ENCODE results near the gene POU2AF2.

Gene POU2AF2

DNA sequence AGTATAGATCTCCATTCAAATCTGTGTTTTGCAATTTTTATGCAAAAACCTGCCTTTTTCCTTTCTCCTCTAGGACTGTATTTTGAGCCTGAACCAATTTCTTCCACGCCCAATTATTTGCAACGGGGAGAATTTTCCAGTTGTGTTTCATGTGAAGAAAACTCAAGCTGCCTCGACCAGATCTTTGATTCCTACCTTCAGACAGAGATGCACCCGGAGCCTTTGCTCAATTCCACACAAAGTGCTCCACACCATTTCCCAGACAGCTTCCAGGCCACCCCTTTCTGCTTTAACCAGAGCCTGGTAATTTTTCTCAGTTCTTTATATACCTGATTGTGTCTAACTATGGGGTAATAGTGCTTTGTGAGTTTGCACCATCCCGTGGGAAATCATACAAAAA lies 60.8 kb downstream of the POU2AF2 start (continued):
- TF ChIP-seq ZBTB21 (tag by site-specific recombination; IDR thresholded peaks at IDR 0.05) (no peak), ZNF48 (tag by site-specific recombination; IDR thresholded peaks at IDR 0.05) (no peak), GFI1B (tag by site-specific recombination; IDR thresholded peaks at IDR 0.05) (no peak), ZIC2 (tag by site-specific recombination; IDR thresholded peaks at IDR 0.05) (no peak)
- TF ChIP-seq, protein P1, sequence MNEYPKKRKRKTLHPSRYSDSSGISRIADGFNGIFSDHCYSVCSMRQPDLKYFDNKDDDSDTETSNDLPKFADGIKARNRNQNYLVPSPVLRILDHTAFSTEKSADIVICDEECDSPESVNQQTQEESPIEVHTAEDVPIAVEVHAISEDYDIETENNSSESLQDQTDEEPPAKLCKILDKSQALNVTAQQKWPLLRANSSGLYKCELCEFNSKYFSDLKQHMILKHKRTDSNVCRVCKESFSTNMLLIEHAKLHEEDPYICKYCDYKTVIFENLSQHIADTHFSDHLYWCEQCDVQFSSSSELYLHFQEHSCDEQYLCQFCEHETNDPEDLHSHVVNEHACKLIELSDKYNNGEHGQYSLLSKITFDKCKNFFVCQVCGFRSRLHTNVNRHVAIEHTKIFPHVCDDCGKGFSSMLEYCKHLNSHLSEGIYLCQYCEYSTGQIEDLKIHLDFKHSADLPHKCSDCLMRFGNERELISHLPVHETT (tag by site-specific recombination; IDR thresholded peaks at IDR 0.05) = no peak

DNA sequence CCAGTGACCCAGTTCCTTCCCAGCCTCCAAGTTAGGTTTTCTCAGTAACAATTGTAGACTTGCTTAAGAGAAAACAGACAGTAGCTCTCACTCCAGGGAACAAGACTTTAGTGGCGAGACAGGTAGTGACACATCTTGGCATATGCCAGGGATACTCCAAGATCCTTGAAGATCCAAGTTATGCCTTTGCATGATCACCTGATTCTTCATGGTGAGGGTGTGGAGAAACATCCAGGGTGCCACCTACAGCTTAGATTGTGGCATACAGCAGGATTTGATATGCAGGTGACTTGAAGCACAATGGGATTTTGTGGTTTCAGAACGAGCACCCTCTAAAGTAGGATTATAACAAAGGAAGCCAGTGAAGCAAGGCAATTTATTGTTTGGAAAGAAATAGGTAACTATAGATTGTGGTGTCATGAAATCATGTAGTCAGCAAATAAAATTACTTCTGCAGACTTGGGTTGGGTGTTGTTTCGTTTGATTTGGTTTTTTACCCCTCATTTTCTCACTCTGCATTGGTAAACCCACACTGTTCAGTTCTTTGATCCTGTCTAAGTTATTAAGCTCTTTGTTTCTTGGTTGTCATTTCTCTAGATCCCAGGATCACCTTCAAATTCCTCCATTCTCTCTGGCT lies 62.1 kb downstream of the POU2AF2 start:
- H3K4me1 ChIP-seq (ENCODE audit: control insufficient read depth, insufficient read depth, low read length) = no peaks in the 10 kb centered on the region
- H3K27ac ChIP-seq (ENCODE audit: extremely low read depth, low read depth, low read length) = no peak overlapping the region
- ChIA-PET POLR2A (no interaction called here), CTCF (interaction anchor here (0.6 to 0.9 kb wide), 3 partner anchors 19 to 115 kb away, joined by 3 to 4 read pairs (median 3); no protein-coding TSS in a partner anchor)
- no peaks in the 10 kb centered on the region for H3K36me3 ChIP-seq (ENCODE audit: control insufficient read depth in 2 of 2, insufficient read depth in 1 of 2, low read length in 2 of 2)
- H3K4me3 ChIP-seq (ENCODE audit: low read depth, low read length) = no peak overlapping the region
- no peaks in the 10 kb centered on the region for H3K9me3 ChIP-seq (ENCODE audit: control insufficient read depth, insufficient read depth, low read depth, low read length)
- TF ChIP-seq ZNF10 (tag by site-specific recombination; IDR thresholded peaks at IDR 0.05) (no peak), ZNF843 (tag by site-specific recombination; IDR thresholded peaks at IDR 0.05) (no peak), ZNF561 (tag by site-specific recombination; IDR thresholded peaks at IDR 0.05; ENCODE audit: borderline replicate concordance) (no peak), ZNF221 (tag by site-specific recombination; IDR thresholded peaks at IDR 0.05; ENCODE audit: borderline replicate concordance) (no peak), HOXD13 (CRISPR knock-in tag; IDR thresholded peaks at IDR 0.05; ENCODE audit: borderline replicate concordance) (no peak), SCRT2 (tag by site-specific recombination; IDR thresholded peaks at IDR 0.05) (no peak), ZNF184 (tag by site-specific recombination; IDR thresholded peaks at IDR 0.05) (no peak), ZNF610 (tag by site-specific recombination; IDR thresholded peaks at IDR 0.05; ENCODE audit: borderline replicate concordance) (no peak), ZNF302 (tag by site-specific recombination; IDR thresholded peaks at IDR 0.05; ENCODE audit: low read depth) (no peak), ZNF530 (tag by site-specific recombination; IDR thresholded peaks at IDR 0.05; ENCODE audit: low read depth) (no peak), ZNF521 (tag by site-specific recombination; IDR thresholded peaks at IDR 0.05) (no peak), MYNN (tag by site-specific recombination; IDR thresholded peaks at IDR 0.05; ENCODE audit: borderline replicate concordance) (no peak), IKZF3 (tag by site-specific recombination; IDR thresholded peaks at IDR 0.05) (no peak), SETDB1 (IDR thresholded peaks at IDR 0.05; ENCODE audit: insufficient read length, low read length) (no peak)
- TF ChIP-seq, protein P2, sequence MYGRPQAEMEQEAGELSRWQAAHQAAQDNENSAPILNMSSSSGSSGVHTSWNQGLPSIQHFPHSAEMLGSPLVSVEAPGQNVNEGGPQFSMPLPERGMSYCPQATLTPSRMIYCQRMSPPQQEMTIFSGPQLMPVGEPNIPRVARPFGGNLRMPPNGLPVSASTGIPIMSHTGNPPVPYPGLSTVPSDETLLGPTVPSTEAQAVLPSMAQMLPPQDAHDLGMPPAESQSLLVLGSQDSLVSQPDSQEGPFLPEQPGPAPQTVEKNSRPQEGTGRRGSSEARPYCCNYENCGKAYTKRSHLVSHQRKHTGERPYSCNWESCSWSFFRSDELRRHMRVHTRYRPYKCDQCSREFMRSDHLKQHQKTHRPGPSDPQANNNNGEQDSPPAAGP (tag by site-specific recombination; IDR thresholded peaks at IDR 0.05) = no peak

DNA sequence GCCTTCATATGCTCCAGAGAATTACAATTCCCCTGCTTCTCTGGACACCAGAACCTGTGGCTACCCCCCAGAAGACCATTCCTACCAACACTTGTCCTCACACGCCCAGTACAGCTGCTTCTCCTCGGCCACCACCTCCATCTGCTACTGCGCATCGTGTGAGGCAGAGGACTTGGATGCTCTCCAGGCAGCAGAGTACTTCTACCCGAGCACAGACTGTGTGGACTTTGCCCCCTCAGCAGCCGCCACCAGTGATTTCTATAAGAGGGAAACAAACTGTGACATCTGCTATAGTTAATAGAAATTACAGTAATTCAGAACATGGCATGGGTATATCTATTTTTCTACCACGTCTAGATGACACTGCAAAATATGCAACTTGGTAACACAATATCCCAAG lies 62.6 kb downstream of the POU2AF2 start:
- no peaks in the 10 kb centered on the region for H3K36me3 ChIP-seq (ENCODE audit: control insufficient read depth in 2 of 2, insufficient read depth in 1 of 2, low read length in 2 of 2)
- TF ChIP-seq ZNF660 (tag by site-specific recombination; IDR thresholded peaks at IDR 0.05) (no peak), GLIS1 (tag by site-specific recombination; IDR thresholded peaks at IDR 0.05) (peak; percentile 95), OSR2 (tag by site-specific recombination; IDR thresholded peaks at IDR 0.05) (peak; percentile 71), KLF1 (tag by site-specific recombination; IDR thresholded peaks at IDR 0.05) (no peak)
- TF ChIP-seq, protein P3, sequence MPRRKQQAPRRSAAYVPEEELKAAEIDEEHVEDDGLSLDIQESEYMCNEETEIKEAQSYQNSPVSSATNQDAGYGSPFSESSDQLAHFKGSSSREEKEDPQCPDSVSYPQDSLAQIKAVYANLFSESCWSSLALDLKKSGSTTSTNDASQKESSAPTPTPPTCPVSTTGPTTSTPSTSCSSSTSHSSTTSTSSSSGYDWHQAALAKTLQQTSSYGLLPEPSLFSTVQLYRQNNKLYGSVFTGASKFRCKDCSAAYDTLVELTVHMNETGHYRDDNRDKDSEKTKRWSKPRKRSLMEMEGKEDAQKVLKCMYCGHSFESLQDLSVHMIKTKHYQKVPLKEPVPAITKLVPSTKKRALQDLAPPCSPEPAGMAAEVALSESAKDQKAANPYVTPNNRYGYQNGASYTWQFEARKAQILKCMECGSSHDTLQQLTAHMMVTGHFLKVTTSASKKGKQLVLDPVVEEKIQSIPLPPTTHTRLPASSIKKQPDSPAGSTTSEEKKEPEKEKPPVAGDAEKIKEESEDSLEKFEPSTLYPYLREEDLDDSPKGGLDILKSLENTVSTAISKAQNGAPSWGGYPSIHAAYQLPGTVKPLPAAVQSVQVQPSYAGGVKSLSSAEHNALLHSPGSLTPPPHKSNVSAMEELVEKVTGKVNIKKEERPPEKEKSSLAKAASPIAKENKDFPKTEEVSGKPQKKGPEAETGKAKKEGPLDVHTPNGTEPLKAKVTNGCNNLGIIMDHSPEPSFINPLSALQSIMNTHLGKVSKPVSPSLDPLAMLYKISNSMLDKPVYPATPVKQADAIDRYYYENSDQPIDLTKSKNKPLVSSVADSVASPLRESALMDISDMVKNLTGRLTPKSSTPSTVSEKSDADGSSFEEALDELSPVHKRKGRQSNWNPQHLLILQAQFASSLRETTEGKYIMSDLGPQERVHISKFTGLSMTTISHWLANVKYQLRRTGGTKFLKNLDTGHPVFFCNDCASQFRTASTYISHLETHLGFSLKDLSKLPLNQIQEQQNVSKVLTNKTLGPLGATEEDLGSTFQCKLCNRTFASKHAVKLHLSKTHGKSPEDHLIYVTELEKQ (tag by site-specific recombination; IDR thresholded peaks at IDR 0.05; ENCODE audit: borderline replicate concordance) = no peak
- TF ChIP-seq, protein P4, sequence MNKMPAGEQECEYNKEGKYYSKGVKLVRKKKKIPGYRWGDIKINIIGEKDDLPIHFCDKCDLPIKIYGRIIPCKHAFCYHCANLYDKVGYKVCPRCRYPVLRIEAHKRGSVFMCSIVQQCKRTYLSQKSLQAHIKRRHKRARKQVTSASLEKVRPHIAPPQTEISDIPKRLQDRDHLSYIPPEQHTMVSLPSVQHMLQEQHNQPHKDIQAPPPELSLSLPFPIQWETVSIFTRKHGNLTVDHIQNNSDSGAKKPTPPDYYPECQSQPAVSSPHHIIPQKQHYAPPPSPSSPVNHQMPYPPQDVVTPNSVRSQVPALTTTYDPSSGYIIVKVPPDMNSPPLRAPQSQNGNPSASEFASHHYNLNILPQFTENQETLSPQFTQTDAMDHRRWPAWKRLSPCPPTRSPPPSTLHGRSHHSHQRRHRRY (tag by site-specific recombination; IDR thresholded peaks at IDR 0.05) = no peak
- no peak overlapping the region for H3K27ac ChIP-seq (ENCODE audit: extremely low read depth, low read depth, low read length)
- H3K9me3 ChIP-seq (ENCODE audit: control insufficient read depth, insufficient read depth, low read depth, low read length) = no peaks in the 10 kb centered on the region
- ChIA-PET POLR2A (no interaction called here), CTCF (no interaction called here)
- H3K4me1 ChIP-seq (ENCODE audit: control insufficient read depth, insufficient read depth, low read length) = no peaks in the 10 kb centered on the region
- H3K4me3 ChIP-seq (ENCODE audit: low read depth, low read length) = no peak overlapping the region

Data from HEK293 (cell line).